IPS-18a (cell line): Measurements from ENCODE around the gene MALT1.
"Not testable (repeated sequence)": the region's sequence is repeated elsewhere in the genome, so short reads cannot be mapped to it uniquely, and the experiment has no call there.

Experiments used
- H3K27ac ChIP-seq: one replicate; pipeline ENCODE4 v1.5.1; 2013; ENCODE audit warnings: low read length
- H3K27me3 ChIP-seq: one replicate; pipeline ENCODE4 v1.6.1; 2013; ENCODE audit warnings: mild to moderate bottlenecking, low read length; ENCODE audit not compliant: control insufficient read depth, insufficient read depth
- H3K36me3 ChIP-seq: one replicate; pipeline ENCODE4 v1.6.1; 2013; ENCODE audit warnings: low read depth, low read length; ENCODE audit not compliant: control insufficient read depth
- H3K4me1 ChIP-seq: one replicate; pipeline ENCODE4 v1.6.1; 2013; ENCODE audit warnings: low read depth, low read length; ENCODE audit not compliant: control insufficient read depth
- H3K4me3 ChIP-seq: one replicate; pipeline ENCODE4 v1.5.1; 2013; ENCODE audit warnings: low read length
- H3K9ac ChIP-seq: one replicate; pipeline ENCODE4 v1.6.1; 2013; ENCODE audit warnings: mild to moderate bottlenecking, low read length, moderate library complexity
- H3K9me3 ChIP-seq: one replicate; pipeline ENCODE4 v1.6.1; 2013; ENCODE audit warnings: low read depth, low read length; ENCODE audit not compliant: control insufficient read depth

MALT1 gene

GRCh38 chr18:58753976-58754375 is 82.7 kb downstream of the MALT1 start:
- H3K9ac ChIP-seq = no peak overlapping the region
- peaks cover 6% of the 10 kb centered on the region for H3K36me3 ChIP-seq
- peaks cover 4% of the 10 kb centered on the region for H3K4me1 ChIP-seq
- H3K9me3 ChIP-seq = no peaks in the 10 kb centered on the region
- no peak overlapping the region for H3K4me3 ChIP-seq
- no peaks in the 10 kb centered on the region for H3K27me3 ChIP-seq
- no peak overlapping the region for H3K27ac ChIP-seq

- no peaks in the 10 kb centered on the region for H3K27me3 ChIP-seq
- no peaks in the 10 kb centered on the region for H3K9me3 ChIP-seq
- H3K27ac ChIP-seq = no peak overlapping the region
- H3K36me3 ChIP-seq = no peaks in the 10 kb centered on the region
- peaks cover 4% of the 10 kb centered on the region for H3K4me1 ChIP-seq
- no peak overlapping the region for H3K4me3 ChIP-seq
- H3K9ac ChIP-seq = no peak overlapping the region
Measured at GRCh38 chr18:58754544-58755068, 83.3 kb downstream of the MALT1 start.

GRCh38 chr18:58755304-58756010 is 84.2 kb downstream of the MALT1 start:
- H3K4me1 ChIP-seq = peaks cover 4% of the 10 kb centered on the region
- H3K9ac ChIP-seq = no peak overlapping the region
- no peaks in the 10 kb centered on the region for H3K36me3 ChIP-seq
- H3K4me3 ChIP-seq = no peak overlapping the region
- no peaks in the 10 kb centered on the region for H3K27me3 ChIP-seq
- no peak overlapping the region for H3K27ac ChIP-seq
- H3K9me3 ChIP-seq = no peaks in the 10 kb centered on the region

- Histone ChIP-seq H3K9ac (no peak overlapping the region), H3K27ac (no peak overlapping the region), H3K36me3 (no peaks in the 10 kb centered on the region), H3K4me1 (peaks cover 4% of the 10 kb centered on the region), H3K27me3 (no peaks in the 10 kb centered on the region), H3K9me3 (no peaks in the 10 kb centered on the region), H3K4me3 (no peak overlapping the region)
Measured at GRCh38 chr18:58756148-58756547, 84.9 kb downstream of the MALT1 start.

- no peak overlapping the region for H3K27ac ChIP-seq
- H3K36me3 ChIP-seq = no peaks in the 10 kb centered on the region
- H3K27me3 ChIP-seq = no peaks in the 10 kb centered on the region
- no peak overlapping the region for H3K9ac ChIP-seq
- no peaks in the 10 kb centered on the region for H3K9me3 ChIP-seq
- H3K4me3 ChIP-seq = no peak overlapping the region
- H3K4me1 ChIP-seq = peaks cover 4% of the 10 kb centered on the region
Measured at GRCh38 chr18:58756596-58757240, 85.5 kb downstream of the MALT1 start.

GRCh38 chr18:58757351-58757750 is 86.1 kb downstream of the MALT1 start:
- not testable (repeated sequence) for H3K4me1 ChIP-seq, H3K36me3 ChIP-seq, H3K9ac ChIP-seq, H3K4me3 ChIP-seq, H3K9me3 ChIP-seq, H3K27me3 ChIP-seq, H3K27ac ChIP-seq

- Histone ChIP-seq H3K27ac (no peak overlapping the region), H3K36me3 (no peaks in the 10 kb centered on the region), H3K27me3 (no peaks in the 10 kb centered on the region), H3K4me3 (no peak overlapping the region), H3K4me1 (peaks cover 4% of the 10 kb centered on the region), H3K9ac (no peak overlapping the region), H3K9me3 (no peaks in the 10 kb centered on the region)
Measured at GRCh38 chr18:58758046-58758445, 86.8 kb downstream of the MALT1 start.

- no peak overlapping the region for H3K27ac ChIP-seq
- no peaks in the 10 kb centered on the region for H3K36me3 ChIP-seq
- H3K4me3 ChIP-seq = no peak overlapping the region
- no peak overlapping the region for H3K9ac ChIP-seq
- no peaks in the 10 kb centered on the region for H3K27me3 ChIP-seq
- no peaks in the 10 kb centered on the region for H3K9me3 ChIP-seq
- H3K4me1 ChIP-seq = peaks cover 4% of the 10 kb centered on the region
Measured at GRCh38 chr18:58758606-58759005, 87.3 kb downstream of the MALT1 start.

- no peaks in the 10 kb centered on the region for H3K4me1 ChIP-seq
- H3K27me3 ChIP-seq = no peaks in the 10 kb centered on the region
- no peak overlapping the region for H3K4me3 ChIP-seq
- no peak overlapping the region for H3K27ac ChIP-seq
- no peak overlapping the region for H3K9ac ChIP-seq
- no peaks in the 10 kb centered on the region for H3K9me3 ChIP-seq
- no peaks in the 10 kb centered on the region for H3K36me3 ChIP-seq
Measured at GRCh38 chr18:58761241-58761969, 90.1 kb downstream of the MALT1 start.

- Histone ChIP-seq H3K4me3 (no peak overlapping the region), H3K9ac (no peak overlapping the region), H3K4me1 (no peaks in the 10 kb centered on the region), H3K36me3 (no peaks in the 10 kb centered on the region), H3K27ac (no peak overlapping the region), H3K27me3 (no peaks in the 10 kb centered on the region), H3K9me3 (no peaks in the 10 kb centered on the region)
Measured at GRCh38 chr18:58761970-58762780, 90.9 kb downstream of the MALT1 start.

- no peaks in the 10 kb centered on the region for H3K27me3 ChIP-seq
- no peak overlapping the region for H3K27ac ChIP-seq
- no peaks in the 10 kb centered on the region for H3K4me1 ChIP-seq
Measured at GRCh38 chr18:58762781-58763171, 91.5 kb downstream of the MALT1 start.

More at GRCh38 chr18:58762781-58763171, 91.5 kb downstream of the MALT1 start:
- Histone ChIP-seq H3K9me3 (no peaks in the 10 kb centered on the region), H3K36me3 (no peaks in the 10 kb centered on the region), H3K4me3 (no peak overlapping the region), H3K9ac (no peak overlapping the region)
